ENCODE measurements around the gene UNC119B.

UNC119B gene

GRCh38 chr12:120741476-120742421 lies 31.5 kb downstream of the UNC119B start:
- no peak for DNase-seq

GRCh38 chr12:120744922-120745493 lies 34.8 kb downstream of the UNC119B start:
- DNase-seq: no peak

DNA sequence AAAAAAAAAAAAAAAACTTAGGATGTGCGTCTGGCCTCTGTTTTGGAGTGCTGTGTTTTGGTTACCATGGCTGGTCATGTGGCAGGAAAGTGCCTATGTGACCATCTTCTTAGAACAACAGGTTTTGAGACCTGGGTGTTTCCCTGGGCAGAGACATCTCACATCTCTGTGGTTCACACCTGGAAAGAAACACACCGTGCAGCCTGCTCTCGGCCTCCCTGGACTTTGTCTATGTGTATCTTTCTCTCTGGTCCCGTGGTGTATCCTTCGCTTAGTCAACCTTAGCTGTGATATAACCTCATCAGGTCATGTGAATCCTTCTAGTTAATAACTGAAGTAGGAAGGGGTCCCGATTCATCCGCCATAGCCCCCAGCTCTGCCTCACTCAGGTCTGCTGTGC lies 38.0 kb downstream of the UNC119B start:
- no peak for DNase-seq

GRCh38 chr12:120749256-120749655 lies 39.0 kb downstream of the UNC119B start:
- DNase-seq: no peak

DNA sequence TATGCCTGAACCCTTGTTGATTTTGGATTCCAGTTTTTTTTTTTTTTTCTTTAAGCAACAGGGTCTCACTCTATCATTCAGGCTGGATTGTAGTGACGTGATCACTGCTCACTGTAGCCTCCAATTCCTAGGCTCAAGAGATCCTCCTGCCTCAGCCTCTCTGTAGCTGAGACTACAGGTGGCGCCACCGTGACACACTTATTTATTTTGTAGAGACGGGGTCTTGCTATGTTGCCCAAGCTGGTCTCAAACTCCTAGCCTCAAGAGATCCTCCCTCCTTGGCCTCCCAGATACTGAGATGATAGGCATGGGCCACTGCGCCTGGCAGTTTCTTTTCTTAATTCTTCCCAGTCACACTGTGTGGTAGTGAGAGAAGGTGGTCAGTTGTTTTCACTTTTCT lies 40.5 kb downstream of the UNC119B start:
- DNase-seq: no peak

DNA sequence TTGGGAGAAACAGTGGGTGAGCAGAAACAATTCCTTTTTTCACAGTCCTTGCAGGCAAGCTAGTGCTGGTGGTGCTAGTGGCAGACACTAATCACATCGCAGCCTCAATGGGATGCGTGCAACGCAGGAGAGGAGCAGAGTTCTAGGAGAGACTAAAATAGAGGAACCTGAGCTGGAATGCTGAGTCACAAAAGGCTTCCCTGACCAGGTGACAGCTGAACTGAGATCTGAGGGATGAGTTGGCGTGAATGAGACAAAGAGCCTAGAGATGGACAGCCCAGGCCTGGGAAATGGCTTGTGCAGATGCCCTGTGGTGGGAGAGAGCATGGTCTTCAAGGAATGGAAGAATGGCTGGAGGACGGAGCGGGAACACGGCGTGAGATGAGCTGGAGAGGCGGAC lies 41.1 kb downstream of the UNC119B start:
- DNase-seq: no peak

DNA sequence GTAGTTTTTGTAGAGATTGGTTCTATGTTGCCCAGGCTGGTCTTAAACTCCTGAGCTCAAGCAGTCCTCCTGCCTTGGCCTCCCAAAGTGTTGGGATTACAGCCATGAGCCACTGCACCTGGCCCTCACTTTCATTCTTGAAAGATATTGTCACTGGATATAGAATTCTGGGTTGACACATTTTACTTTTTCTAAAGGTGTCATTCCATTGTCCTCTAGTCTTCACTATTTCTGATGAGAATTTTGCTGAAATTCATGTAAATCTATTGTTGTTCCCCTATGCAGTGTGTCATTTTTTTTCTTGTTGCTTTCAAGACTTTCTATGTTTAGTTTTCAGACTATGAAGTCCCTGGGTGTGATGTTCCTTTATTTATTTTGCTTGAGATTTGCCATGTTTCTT lies 44.5 kb downstream of the UNC119B start:
- no peak for DNase-seq

- DNase-seq: no peak
Measured at GRCh38 chr12:120755269-120755668, 45.0 kb downstream of the UNC119B start.

DNA sequence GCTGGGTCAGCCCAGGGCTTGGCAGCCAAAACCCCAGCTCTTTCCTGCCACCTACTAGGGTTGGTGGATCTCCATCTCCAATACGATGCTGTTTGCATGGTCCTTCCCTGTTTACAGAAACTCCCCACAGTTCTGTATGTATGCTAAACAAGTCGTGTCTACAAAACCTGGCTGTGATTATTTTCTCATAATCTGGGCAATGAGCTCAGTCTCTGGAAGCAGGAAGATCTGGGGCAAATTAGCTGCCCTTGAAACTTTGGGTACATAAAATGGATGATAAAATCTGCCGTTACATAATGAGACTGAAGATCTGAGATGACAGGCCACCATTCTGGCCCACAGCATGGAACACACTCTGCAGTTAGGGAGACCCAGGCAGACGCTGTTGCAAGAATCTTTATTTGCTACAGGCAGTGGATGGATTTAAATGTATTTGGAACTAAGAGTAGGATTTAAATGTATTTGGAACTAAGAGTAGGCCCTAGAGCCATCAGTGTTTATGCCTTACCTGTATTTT lies 47.0 kb downstream of the UNC119B start:
- DNase-seq: no peak

GRCh38 chr12:120757949-120758348 lies 47.7 kb downstream of the UNC119B start:
- DNase-seq: no peak

- DNase-seq: no peak
Measured at GRCh38 chr12:120758798-120759590, 48.7 kb downstream of the UNC119B start.

- peak; percentile 89 for DNase-seq
Measured at GRCh38 chr12:120759591-120760348, 49.5 kb downstream of the UNC119B start.

DNA sequence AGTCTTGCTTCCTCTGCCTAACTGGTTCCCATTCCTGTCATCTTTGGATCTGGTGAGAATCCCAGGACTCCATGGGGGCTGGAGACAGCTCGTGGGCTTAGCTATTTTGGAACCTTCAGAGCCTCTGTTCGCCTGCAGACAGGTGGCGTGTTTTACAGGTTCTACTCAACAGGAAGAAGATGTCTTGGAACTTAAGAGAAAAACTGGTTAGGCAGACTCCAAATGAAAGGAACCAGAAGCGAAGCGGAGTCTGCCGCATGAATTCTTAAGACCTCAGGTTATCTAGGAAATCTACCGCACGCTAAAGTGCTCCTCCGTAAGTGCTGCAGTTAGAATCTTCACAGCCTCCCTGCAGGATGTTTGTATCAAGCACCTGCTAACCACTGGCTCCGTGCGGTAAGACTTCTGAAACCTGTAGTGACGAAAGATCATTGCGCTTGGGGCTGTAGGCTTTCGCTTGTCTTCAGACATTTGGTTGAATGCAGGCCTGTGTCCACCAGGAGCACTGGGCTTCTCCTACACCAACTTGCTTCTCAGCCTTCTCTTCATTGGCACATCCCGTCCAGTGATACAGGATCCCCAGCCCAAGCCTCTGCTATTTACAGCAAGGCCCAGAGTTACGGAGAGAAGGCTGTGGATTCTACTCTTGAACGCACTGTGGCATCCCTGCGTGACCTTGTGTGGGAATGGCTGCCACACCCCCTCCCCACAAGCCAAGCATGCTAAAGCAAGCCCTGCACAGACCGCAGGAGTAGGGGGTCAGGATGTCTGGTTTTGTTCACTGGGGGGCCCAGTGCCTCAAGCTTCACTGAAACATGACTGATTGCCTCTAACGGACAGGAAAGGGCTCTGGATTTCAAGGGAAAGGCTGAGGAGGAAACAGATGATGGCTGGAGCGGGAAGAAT lies 50.3 kb downstream of the UNC119B start:
- DNase-seq: peak; percentile 48

GRCh38 chr12:120761519-120761934 lies 51.3 kb downstream of the UNC119B start:
- peak; percentile 10 for DNase-seq

GRCh38 chr12:120762086-120762485 lies 51.8 kb downstream of the UNC119B start:
- peak; percentile 39 for DNase-seq

DNA sequence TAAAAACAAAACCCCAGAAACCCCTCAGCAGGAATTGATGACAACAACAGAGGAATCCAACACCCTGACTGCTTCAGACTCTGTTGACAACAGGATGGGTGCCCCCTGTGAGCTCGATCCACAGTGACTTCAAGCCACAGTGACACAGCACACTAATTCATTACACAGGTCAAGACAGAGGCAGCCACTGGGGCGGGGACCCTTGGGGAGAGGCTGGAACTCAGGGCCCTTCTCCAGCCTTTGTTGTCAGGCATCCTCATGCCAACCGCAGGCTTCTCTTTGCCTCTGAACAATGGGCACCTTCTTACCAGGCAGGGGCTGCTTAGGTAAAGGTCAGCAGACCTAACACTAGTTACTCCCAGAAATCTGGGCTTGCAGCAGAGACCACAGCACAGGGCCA lies 53.0 kb downstream of the UNC119B start:
- DNase-seq: no peak

GRCh38 chr12:120764816-120765215 lies 54.6 kb downstream of the UNC119B start:
- DNase-seq: no peak

DNA sequence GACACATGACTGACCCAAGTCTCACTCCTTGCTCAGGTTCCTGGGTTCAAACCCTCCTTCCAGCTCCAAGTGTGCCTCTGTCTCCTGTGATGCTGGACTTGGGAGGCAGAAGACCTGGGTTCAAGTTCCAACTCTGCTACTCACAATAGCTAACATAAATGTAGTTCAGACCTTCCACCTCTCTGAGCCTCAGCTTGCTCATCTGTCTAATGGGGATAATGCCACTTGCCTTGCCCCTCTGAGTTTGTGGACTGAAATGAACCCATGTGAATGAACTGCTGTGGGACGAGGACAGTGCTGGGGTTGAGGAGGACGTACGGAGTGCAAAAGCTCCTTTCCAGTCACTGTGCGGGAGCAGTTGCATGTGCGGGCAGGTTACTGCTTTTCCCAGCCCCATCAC lies 56.3 kb downstream of the UNC119B start:
- DNase-seq: no peak

DNA sequence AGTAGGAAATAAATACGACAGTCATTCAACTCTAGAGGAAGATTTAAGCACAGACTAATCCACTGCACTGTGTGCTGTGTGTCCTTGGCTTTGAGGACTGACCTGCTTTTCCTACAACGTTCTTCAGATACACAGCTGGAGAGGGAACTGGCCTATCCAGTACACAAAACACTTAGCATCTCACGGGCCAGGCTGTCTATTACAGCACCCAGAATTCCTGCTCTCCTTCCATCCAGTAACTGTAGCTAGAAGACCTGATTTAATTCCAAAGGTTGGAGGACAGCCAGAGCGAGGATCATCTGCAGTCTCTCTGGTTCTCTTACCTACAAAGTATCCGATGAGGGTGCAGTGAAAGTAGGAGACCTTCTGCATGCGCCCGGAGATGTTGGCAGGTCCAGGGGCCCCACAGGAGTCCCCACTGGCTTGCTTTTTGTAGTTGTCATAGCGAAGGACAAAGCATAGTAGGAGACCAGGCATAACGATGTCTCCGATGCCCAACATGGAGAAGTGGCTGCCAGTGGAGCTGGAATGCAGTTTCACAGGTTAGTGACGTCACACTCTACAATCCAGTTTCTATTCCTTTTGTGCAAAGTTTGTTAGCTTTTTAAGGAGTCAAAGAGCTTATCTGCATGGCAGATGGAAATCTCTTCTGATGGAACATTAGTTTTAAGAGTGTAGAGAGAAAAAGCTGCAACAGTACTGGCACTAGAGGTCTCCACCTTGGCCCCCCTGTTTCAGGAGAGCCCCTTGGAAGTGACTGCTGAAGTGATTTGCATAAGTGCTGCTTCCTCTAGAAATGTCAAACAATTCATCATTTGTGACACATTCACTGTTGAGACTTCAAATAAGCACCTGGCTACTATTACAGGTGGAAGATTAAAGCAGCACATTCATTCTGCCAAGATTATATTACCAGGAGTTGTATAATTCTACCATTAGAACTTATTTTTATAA lies 57.1 kb downstream of the UNC119B start:
- peak; percentile 2 for DNase-seq

DNA sequence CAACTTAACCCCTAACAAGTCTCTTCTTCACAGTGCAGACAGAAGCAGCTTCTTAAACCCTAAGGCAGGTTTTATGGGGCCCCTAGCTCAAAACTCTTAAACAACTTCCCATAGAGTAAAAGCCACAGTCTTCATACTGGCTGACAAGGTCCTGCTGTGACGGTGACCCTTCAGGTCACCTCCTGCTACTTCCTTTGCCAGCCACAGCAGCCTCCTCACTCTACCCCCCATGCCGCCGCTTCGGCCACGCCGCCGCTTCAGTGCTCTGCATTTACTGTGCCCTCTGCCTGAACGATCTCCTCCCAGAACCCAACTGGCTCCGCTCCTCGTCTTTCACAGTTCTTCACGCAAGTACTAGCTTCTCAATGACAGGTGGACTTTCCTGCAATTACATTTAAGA lies 60.8 kb downstream of the UNC119B start:
- DNase-seq: no peak
